Panc1 (cell line): ENCODE data around the gene LRRIQ1.

ENCODE experiments used
- CTCF ChIP-seq: fragments of 450-650 bp; IDR thresholded peaks from 2 replicates; pipeline ENCODE4 v1.5.1; 2017; ENCODE audit warnings: mild to moderate bottlenecking
- POLR2AphosphoS5 ChIP-seq: IDR thresholded peaks from 2 replicates; pipeline ENCODE4 v1.6.1; 2012; ENCODE audit warnings: mild to moderate bottlenecking, low read depth, low read length, moderate library complexity
- SIN3A ChIP-seq: IDR thresholded peaks from 2 replicates; pipeline ENCODE4 v1.6.1; 2012; ENCODE audit warnings: low read depth, mild to moderate bottlenecking, low read length, moderate library complexity, borderline replicate concordance; ENCODE audit not compliant: insufficient read depth

DNA sequence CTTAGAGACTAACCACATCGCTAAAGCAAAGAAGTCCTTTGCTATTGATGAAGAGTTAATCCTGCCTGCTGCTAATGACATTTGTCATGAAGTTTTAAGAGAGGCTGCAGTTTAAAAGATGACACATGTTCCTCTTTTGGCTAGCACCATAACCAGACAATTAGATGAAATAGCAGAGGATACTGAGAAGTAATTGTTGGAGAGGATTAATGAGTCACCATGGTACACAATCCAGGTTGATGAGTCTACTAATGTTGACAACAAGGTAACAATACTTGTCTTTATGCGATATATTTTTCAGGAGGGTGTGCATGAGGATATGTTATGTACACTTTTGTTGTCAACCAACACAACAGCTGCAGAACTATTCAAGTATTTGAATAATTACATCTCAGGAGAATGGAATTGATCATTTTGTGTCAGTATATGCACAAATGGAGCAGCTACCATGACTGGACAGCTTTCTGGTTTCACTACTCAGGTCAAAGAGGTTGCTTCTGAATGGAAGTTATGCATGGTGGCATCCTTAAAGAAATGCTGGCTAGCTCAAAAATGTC is 56.7 kb downstream of the LRRIQ1 start:
- TF ChIP-seq CTCF (no peak), POLR2AphosphoS5 (no peak), SIN3A (no peak)
